Esophagus muscularis mucosa (tissue), 4 donors: ENCODE results near the gene HBP1.

ENCODE experiments used
- EP300 ChIP-seq: sonication (generic); formaldehyde crosslinking; IDR thresholded peaks from one replicate; pipeline ENCODE4 v1.6.1; 2017; ENCODE audit warnings: antibody characterized with exemption
- POLR2A ChIP-seq: fragments of 450-650 bp; IDR thresholded peaks from one replicate; pipeline ENCODE4 v1.6.1; 2017; ENCODE audit warnings: antibody characterized with exemption, moderate library complexity, mild to moderate bottlenecking, low read depth
- POLR2AphosphoS5 ChIP-seq, 2 donors: sonication (generic); formaldehyde crosslinking; IDR thresholded peaks; one replicate each; pipeline ENCODE4 v1.6.1; 2017; ENCODE audit warnings: antibody characterized with exemption in 2 of 2
- TF ChIP-seq, protein P1 (sequence below), 3 experiments: fragments of 200-600 bp in 2 of 3; fragments of 450-650 bp in 1 of 3; sonication (generic) in 2 of 3; IDR thresholded peaks; one replicate each; pipeline ENCODE4 v1.5.1; 2017 to 2019; ENCODE audit warnings: antibody characterized with exemption in 3 of 3, mild to moderate bottlenecking in 2 of 3, moderate library complexity in 1 of 3

DNA sequence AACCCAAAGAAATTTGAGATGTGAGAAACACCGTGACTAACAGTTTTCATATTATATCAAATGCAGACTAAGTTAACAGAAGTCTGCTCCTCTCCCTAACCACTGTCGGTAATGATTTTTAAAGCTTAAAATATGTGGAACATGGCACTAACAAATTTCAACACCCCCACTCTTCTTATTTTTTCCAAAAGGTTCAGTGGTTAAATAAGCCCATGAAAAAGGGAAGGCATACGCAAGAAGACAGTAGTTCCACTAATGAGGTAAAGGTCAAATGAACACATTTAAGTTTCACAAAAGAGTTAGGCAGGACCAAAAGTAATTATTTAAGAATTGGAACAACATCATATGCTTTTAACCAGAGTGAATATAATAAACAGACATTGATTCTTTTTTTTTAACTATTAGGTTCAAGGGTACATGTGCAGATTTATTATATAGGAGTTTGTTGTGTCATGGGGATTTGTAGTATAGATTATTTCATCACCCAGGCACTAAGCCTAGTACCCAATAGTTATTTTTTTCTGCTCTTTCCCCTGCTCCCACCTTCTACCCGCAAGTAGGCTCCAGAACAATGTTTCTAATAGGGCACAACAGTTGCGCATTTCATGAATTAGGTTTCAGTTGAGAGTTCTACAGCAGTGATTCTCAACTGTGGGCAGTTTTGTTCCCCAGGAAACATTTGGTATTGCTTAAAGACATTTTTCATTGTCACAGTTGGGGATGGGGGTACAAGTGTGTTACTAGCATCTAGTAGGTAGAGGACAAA, 79.9 kb downstream of the HBP1 start:
- TF ChIP-seq, protein P1, sequence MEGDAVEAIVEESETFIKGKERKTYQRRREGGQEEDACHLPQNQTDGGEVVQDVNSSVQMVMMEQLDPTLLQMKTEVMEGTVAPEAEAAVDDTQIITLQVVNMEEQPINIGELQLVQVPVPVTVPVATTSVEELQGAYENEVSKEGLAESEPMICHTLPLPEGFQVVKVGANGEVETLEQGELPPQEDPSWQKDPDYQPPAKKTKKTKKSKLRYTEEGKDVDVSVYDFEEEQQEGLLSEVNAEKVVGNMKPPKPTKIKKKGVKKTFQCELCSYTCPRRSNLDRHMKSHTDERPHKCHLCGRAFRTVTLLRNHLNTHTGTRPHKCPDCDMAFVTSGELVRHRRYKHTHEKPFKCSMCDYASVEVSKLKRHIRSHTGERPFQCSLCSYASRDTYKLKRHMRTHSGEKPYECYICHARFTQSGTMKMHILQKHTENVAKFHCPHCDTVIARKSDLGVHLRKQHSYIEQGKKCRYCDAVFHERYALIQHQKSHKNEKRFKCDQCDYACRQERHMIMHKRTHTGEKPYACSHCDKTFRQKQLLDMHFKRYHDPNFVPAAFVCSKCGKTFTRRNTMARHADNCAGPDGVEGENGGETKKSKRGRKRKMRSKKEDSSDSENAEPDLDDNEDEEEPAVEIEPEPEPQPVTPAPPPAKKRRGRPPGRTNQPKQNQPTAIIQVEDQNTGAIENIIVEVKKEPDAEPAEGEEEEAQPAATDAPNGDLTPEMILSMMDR (IDR thresholded peaks at IDR 0.05), result no peak
- TF ChIP-seq POLR2A (no peak), EP300 (no peak), POLR2AphosphoS5 (IDR thresholded peaks at IDR 0.05) (no peak)
